ENCODE results near the gene SEMA4A.

The SEMA4A gene

GRCh38 chr1:156134716-156135435 lies 18.5 kb upstream of the SEMA4A start:
- TF ChIP-seq, protein P1, sequence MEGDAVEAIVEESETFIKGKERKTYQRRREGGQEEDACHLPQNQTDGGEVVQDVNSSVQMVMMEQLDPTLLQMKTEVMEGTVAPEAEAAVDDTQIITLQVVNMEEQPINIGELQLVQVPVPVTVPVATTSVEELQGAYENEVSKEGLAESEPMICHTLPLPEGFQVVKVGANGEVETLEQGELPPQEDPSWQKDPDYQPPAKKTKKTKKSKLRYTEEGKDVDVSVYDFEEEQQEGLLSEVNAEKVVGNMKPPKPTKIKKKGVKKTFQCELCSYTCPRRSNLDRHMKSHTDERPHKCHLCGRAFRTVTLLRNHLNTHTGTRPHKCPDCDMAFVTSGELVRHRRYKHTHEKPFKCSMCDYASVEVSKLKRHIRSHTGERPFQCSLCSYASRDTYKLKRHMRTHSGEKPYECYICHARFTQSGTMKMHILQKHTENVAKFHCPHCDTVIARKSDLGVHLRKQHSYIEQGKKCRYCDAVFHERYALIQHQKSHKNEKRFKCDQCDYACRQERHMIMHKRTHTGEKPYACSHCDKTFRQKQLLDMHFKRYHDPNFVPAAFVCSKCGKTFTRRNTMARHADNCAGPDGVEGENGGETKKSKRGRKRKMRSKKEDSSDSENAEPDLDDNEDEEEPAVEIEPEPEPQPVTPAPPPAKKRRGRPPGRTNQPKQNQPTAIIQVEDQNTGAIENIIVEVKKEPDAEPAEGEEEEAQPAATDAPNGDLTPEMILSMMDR (IDR thresholded peaks at IDR 0.05; ENCODE audit: low read depth, low read length): no peak
- H3K4me3 ChIP-seq (replicated peaks in 1 of 2; ENCODE audit: low read depth in 2 of 2, low read length in 2 of 2): no peak overlapping the region
- no peak for DNase-seq (ENCODE audit: low read depth in 2 of 2)

- no peak overlapping the region for H3K4me3 ChIP-seq (replicated peaks in 1 of 2; ENCODE audit: low read depth in 2 of 2, low read length in 2 of 2)
- TF ChIP-seq, protein P1 (IDR thresholded peaks at IDR 0.05; ENCODE audit: low read depth, low read length): no peak
- no peak for DNase-seq (ENCODE audit: low read depth in 2 of 2)
These were observed 17.2 kb upstream of the SEMA4A start for GRCh38 chr1:156135930-156136871.

DNA sequence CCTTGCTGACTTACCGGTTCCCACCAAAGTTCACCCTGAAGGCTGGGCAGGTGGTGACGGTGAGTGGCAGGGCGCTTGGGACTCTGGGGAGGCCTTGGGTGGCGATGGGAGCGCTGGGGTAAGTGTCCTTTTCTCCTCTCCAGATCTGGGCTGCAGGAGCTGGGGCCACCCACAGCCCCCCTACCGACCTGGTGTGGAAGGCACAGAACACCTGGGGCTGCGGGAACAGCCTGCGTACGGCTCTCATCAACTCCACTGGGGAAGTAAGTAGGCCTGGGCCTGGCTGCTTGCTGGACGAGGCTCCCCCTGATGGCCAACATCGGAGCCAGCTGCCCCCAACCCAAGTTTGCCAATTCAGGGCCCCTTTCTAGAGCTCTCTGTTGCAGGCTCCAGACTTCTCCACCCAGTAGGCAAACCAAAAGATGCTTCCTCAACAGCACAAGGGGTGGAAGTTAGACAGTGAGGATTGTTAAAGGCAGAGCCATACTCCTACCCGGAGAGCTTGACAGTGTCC lies 16.4 kb upstream of the SEMA4A start:
- no peak for DNase-seq (ENCODE audit: low read depth in 2 of 2)
- TF ChIP-seq, protein P1 (IDR thresholded peaks at IDR 0.05; ENCODE audit: low read depth, low read length): peak; percentile 24
- H3K4me3 ChIP-seq (replicated peaks in 1 of 2; ENCODE audit: low read depth in 2 of 2, low read length in 2 of 2): no peak overlapping the region

- no peak for DNase-seq (ENCODE audit: low read depth in 2 of 2)
- TF ChIP-seq, protein P1 (IDR thresholded peaks at IDR 0.05; ENCODE audit: low read depth, low read length): no peak
- H3K4me3 ChIP-seq (replicated peaks in 1 of 2; ENCODE audit: low read depth in 2 of 2, low read length in 2 of 2): no peak overlapping the region
These were observed 14.9 kb upstream of the SEMA4A start for GRCh38 chr1:156138458-156138867.

GRCh38 chr1:156140879-156141707 lies 12.3 kb upstream of the SEMA4A start:
- no peak overlapping the region for H3K4me3 ChIP-seq (replicated peaks in 1 of 2; ENCODE audit: low read depth in 2 of 2, low read length in 2 of 2)
- no peak for DNase-seq (ENCODE audit: low read depth in 2 of 2)
- TF ChIP-seq, protein P1 (IDR thresholded peaks at IDR 0.05; ENCODE audit: low read depth, low read length): peak; percentile 64

Data from cardiac fibroblast (primary cell).